Fibroblast of skin of abdomen (primary cell): ENCODE measurements around the gene FDX2.
"Not testable (repeated sequence)": the region's sequence is repeated elsewhere in the genome, so short reads cannot be mapped to it uniquely, and the experiment has no call there.

Experiments used
- DNase-seq: peaks from one replicate; pipeline ENCODE4 v3.0.0-alpha.2; 2013

Gene FDX2

DNA sequence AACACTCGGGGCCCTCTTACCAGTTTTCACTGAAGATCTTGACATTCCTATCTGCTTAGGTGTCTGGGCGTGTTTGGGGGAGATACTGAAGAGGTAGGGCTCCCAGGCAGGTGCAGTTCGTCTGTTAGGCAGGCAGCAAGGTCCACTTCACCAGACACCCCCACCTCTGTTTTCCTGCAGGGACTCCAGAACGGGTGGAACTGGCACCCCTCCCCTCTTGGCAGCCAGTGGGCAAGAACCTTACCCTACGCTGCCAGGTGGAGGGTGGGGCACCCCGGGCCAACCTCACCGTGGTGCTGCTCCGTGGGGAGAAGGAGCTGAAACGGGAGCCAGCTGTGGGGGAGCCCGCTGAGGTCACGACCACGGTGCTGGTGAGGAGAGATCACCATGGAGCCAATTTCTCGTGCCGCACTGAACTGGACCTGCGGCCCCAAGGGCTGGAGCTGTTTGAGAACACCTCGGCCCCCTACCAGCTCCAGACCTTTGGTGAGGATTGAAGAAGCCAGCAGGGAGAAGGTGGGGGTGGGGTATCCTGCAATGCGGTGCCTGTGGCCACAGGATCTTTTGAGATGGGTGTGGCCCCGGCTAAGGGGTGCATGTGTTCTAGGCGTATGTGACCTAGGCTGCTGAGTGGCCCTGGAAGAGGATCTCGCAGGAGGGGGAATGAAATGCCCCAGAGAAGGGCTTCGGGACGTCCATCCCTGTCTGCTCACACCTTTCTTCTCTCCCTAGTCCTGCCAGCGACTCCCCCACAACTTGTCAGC is 32.3 kb downstream of the FDX2 start:
- DNase-seq = no peak

DNA sequence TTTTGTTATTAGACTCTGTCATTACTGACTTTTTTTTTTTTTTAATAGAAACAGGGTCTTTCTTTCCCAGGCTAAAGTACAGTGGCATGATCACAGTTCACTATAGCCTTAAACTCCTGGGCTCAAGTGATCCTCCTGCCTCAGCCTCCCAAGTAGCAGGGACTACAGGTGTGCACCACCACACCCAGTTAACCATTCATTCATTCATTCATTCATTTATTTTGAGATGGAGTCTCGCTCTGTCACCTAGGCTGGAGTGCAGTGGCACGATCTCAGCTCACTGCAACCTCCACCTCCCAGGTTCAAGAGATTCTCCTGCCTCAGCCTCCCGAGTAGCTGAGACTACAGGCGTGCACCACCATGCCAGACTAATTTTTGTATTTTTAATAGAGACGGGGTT is 33.8 kb downstream of the FDX2 start:
- not testable (repeated sequence) for DNase-seq

DNA sequence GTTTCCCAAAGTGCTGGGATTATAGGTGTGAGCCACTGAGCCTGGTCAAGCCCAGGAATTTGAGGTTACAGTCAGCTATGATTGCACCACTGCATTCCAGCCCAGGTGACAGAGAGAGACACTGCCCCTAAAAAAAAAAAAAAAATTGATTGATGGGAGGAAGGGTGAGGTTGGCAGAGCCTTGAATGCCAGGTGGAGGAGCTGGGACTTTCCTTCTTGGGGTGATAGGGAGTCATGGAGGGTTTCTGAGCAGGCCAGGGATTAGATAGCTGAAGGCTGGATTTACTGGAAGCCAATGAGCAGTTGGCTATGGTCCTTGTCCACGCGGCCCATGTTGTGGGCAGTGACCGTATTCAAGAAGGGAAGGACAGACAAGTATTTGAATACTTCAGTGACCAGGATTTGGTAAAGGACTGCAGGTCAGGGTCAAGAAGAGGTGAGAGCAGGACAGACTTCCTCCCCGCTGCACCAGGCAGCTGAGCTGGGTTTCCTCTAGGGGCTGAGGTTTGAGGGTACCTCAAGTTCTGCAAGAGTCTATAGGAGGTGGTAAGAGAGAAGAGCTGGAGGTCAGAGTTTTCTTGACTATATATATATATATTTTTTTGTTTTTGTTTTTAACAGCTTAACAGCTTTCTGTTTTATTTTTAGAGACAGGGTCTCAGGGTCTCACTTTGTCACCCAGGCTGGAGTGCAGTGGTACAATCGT is 35.9 kb downstream of the FDX2 start:
- DNase-seq = no peak

DNA sequence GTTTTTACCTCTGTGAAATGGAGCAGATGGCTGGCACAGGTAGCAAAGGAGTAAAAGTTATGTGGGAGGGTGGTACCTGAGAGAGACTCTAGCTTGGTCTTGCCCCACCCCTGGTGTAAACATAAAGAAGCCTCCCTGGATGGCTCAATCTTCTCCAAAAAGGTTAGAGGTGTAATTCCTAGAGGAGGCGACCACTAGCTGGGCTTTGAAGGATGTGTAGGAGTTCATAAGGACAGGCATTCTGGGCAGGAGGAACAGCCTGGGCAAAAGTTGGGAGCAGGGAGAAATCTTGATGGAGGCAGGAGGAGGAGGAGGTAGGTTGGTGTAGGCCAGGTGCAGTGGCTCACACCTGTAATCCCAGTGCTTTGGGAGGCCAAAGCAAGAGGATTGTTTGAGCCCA is 36.9 kb downstream of the FDX2 start:
- no peak for DNase-seq

DNA sequence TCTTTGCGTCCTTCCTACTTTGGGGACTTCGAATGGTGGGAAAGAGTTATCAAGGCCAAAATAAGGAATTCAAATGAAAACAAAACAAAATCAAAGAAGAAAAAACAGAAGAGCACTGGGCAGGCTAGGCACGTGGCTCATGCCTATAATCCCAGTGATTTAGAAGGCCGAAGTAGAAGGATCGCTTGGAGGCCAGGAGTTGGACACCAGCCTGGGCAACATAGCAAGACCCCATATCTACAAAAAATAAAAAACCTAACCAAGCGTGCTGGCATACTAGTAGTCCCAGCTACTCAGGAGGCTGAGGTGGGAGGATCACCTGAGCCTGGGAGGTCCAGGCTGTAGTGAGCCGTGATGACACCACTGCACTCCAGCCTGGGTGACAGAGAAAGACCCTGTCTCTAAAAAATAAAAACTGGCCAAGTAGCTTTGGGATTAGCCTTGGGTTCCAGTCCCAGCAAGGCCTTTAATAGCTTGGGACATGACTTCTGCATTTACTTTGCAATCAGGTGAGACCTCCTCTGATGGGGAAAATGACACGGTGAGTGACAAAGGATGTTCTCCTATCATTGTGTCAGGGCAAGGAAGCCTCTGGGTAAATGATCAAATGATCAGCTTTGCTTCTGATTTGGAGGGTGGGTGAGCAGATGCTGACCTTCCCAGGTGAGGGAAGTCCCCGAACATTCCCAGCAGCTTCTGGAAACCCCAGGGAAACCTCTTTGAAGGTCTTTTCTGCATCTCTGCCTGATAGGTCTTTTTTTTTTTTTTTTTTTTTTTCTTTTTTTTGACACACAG is 37.8 kb downstream of the FDX2 start:
- DNase-seq = no peak

DNA sequence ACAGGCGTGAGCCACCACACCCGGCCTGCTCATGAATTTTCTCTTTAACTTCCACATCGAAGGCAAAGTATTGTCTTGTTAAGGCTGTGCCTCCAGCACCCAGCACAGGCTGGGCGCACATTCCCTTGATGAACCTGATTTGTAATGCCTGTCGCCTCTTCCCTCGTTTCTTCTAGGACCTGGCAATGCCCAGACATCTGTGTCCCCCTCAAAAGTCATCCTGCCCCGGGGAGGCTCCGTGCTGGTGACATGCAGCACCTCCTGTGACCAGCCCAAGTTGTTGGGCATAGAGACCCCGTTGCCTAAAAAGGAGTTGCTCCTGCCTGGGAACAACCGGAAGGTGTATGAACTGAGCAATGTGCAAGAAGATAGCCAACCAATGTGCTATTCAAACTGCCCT is 41.2 kb downstream of the FDX2 start:
- no peak for DNase-seq

DNA sequence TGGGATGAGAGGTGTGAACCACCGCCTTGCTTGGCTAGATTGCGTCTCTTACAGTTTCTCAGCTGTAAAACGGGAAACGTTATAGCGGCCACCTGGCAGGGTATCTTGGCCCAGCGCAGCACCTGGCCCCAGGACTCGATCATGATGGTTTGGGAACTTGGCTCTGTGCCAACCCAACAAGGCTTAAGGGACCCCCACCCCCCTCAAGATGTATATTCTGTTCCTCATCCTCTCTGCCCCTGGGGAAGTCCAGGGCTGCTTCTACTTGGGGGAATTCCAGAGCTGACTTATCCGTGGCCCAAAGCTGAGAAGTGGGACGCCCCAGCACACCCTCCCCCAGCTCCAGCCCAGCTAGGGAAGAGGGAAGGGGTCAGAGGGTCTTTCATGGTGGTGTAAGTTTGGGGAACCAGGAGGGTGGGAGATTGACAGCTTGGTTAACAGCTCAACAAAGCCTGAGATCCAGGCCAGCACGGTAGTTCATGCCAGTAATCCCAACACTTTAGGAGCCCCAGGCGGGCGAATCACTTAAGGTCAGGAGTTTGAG is 44.2 kb downstream of the FDX2 start:
- no peak for DNase-seq

DNA sequence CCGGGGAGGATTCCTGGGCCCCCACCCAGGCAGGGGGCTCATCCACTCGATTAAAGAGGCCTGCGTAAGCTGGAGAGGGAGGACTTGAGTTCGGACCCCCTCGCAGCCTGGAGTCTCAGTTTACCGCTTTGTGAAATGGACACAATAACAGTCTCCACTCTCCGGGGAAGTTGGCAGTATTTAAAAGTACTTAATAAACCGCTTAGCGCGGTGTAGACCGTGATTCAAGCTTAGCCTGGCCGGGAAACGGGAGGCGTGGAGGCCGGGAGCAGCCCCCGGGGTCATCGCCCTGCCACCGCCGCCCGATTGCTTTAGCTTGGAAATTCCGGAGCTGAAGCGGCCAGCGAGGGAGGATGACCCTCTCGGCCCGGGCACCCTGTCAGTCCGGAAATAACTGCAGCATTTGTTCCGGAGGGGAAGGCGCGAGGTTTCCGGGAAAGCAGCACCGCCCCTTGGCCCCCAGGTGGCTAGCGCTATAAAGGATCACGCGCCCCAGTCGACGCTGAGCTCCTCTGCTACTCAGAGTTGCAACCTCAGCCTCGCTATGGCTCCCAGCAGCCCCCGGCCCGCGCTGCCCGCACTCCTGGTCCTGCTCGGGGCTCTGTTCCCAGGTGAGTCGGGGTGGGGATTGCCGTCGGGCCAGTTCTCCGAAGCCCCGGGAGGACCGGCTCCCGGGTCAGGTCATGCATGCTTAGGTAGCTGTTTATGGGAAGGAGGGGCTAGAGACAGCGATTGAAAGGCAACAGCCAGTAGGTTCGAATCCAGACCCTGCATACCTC is 45.0 kb downstream of the FDX2 start, which contains the start of gene ICAM1:
Gene ICAM1, plus strand, starts transcription at position 505 of the 779 bp plus-strand sequence. Its CDS starts 40 bp downstream, at position 545.
- peak; percentile 53 for DNase-seq

DNA sequence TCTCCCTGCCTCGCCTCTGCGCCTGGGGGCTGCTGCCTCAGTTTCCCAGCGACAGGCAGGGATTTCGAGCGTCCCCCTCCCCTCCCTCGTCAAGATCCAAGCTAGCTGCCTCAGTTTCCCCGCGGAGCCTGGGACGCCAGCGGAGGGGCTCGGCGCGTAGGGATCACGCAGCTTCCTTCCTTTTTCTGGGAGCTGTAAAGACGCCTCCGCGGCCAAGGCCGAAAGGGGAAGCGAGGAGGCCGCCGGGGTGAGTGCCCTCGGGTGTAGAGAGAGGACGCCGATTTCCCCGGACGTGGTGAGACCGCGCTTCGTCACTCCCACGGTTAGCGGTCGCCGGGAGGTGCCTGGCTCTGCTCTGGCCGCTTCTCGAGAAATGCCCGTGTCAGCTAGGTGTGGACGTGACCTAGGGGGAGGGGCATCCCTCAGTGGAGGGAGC is 45.6 kb downstream of the FDX2 start:
- no peak for DNase-seq

- DNase-seq = peak; percentile 65
These were observed 46.3 kb downstream of the FDX2 start for GRCh38 chr19:10269333-10270179.

DNA sequence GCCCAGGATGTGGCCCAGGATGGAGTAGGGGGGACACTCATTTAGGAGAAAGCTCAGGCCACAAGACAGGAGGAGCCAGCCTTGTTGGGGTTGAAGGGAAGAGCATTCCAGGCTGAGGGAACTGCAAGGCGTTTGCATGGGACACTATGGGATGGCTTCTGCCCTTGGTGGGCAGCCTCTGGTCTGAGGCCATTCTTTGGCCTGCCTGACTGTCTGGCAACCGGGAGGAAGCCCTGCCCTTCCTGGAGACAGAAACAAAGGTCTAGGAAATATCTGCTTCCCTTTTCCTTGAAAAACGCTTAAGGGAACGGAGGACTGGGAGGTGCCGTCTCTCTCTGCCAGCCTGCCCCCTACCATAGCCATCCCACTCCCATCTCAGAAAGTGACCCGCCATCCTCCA is 47.7 kb downstream of the FDX2 start:
- DNase-seq = no peak

GRCh38 chr19:10266706-10267105 is 49.1 kb downstream of the FDX2 start:
- DNase-seq = no peak

- DNase-seq = peak; percentile 62
These were observed 53.0 kb downstream of the FDX2 start for GRCh38 chr19:10262771-10263170.

DNA sequence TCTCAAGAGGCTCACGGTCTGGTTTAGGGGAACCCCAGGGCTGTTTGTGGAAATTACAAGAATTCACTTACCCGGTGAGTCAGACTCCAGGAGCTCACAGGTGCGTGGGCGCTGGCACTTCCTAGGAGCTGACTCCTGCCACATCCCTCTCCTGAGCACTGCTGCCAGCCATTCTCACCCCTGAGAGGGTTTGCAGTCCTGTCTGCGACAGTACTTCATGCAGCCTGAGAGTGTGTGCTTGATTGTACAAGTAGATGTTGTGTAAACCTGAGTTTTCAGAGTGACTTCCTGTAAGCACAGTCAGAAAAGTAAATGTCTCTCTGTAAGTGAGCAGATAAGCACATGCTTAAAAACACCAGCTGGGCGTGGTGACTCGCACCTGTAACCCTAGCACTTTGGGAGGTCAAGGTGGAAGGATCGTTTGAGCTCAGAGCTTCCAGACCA is 55.7 kb downstream of the FDX2 start:
- DNase-seq = no peak
